SH-SY5Y (cell line): Measurements from ENCODE around the gene GPX4.

Experiments used
- GATA2 ChIP-seq: IDR thresholded peaks from 2 replicates; pipeline ENCODE4 v1.6.1; 2011; ENCODE audit warnings: mild to moderate bottlenecking, low read depth, low read length
- GATA3 ChIP-seq: IDR thresholded peaks from 2 replicates; pipeline ENCODE4 v1.6.1; 2011; ENCODE audit warnings: low read depth, mild to moderate bottlenecking, low read length, moderate library complexity

GPX4 gene

GRCh38 chr19:1064661-1065605 lies 38.9 kb upstream of the GPX4 start:
- TF ChIP-seq GATA2 (no peak), GATA3 (no peak)

GRCh38 chr19:1065606-1066109 lies 38.1 kb upstream of the GPX4 start:
- no peak for TF ChIP-seq GATA3
- no peak for TF ChIP-seq GATA2

GRCh38 chr19:1066251-1066747 lies 37.5 kb upstream of the GPX4 start:
- no peak for TF ChIP-seq GATA3
- TF ChIP-seq GATA2, result no peak

DNA sequence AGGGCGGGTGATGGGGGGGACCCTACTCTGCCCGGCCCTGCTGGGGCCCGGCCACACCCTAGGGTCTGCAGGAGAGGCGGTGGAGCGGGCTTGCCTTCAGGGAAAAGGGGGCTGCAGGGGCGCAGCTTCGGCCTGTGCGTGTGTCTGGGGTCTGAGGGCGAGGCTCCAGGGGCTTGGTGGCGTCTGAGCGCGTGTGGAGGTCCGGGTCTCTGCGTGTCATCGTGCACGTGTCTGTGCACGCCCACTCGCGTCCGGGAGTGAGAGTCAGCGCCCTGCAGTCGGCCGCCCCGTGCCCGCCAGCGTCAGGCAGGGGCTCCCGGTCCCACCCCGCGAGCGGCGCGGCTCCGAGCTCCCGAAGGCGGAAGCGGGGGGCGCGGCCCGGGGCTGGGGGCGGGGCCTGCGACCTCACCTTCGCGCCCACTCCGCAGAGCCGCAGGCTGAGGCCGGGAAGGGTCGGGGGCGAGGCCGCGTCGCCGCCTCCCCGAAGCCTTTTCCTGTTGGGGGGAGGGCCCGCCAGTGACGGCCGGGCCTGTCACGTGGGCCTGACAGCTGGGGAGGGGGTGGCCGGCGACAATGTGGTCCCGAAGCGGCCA lies 37.0 kb upstream of the GPX4 start, which contains the start of gene ARHGAP45:
Gene ARHGAP45, plus strand, starts transcription at position 420 of the 593 bp plus-strand sequence. CDS start 239 bp downstream, outside the sequence.
- TF ChIP-seq GATA3 (no peak), GATA2 (no peak)

DNA sequence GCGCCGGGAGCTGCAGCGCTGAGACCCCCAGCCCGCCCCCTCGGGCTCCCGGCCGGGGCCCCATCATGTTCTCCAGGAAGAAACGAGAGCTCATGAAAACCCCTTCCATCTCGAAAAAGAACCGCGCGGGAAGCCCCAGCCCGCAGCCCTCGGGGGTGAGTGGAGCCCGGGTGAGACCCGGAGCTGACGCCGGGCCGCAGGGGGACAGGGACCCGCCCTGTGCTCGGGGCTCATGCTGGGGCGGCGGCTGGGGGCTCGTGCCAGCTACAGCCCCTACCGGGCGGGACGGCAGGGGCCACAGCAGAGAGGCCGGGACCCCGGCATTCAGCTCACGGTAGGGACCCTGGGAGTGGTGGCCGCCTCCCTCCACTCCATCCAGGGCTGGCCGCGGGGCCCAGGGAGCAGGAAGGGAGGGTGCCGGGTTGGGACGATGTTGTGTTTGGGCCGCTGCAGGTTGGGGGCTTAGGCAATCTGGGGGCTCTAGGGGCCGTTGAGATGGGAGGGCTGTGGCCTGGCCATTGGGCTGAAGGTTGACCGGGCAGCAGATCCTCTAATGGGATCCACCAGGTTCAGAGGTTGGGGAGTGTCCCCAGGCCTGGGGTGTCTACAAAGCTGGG lies 36.3 kb upstream of the GPX4 start:
- TF ChIP-seq GATA3 (no peak), GATA2 (no peak)

GRCh38 chr19:1068009-1069001 lies 35.5 kb upstream of the GPX4 start:
- no peak for TF ChIP-seq GATA2
- no peak for TF ChIP-seq GATA3

- no peak for TF ChIP-seq GATA2
- TF ChIP-seq GATA3, result no peak
These were observed 34.6 kb upstream of the GPX4 start for GRCh38 chr19:1069009-1069779.

DNA sequence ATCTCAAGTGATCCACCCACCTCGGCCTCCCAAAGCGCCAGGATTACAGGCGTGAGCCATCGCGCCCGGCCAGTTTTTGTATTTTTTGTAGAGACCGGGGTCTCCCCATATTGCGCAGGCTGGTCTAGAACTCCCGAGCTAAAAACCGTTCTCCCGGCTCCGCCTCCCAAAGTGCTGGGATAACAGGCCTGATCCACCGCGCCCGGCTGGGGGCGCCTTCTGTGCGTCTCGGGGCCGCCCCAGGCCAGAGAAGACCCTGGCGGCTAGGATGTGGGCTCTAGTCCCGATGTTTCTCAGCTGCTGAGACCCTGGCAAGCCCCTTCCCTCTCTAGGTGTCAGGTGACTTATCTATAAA lies 33.2 kb upstream of the GPX4 start:
- no peak for TF ChIP-seq GATA3
- no peak for TF ChIP-seq GATA2

DNA sequence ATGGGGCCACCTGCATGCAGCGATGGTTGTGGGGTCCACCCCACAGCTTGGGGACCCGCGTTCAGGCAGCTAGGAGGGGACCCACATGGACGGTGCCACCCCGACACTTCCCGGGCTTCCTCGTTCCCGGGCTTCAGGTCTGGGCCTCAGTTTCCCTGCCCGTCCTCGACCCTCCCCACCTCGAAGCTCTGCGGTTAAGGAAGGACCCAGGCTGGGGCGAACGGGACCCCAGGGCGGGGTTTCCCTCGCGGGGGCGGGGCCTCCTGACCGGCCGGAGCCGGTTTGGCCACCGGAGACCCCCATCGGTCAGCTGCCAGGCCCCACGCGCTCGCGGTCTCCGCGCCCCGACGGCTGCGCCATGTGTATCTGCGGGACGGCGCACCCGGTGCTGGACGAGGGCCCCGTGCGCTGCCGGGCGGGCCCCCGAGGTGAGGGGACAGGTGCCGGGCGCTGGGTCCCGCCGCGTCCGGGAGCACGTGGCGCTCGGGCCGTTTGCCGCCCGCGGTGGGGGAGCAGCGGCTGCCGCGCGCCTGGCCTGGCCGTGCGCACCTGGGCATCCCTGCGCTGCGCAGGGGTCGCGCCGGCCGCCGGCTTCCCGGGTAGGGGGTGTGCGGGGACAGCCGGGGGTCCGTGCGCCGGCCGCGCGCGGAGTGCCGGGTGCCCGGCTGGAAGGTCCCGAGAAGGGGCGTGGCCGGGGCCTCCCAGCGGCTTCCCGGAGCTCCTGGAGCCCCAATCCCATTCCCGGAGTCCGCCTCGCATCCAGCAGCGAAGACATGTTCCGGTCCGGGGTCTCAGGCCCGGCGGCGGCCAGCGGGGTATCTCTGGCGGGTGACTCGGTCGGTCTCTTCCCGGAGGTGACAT lies 32.6 kb upstream of the GPX4 start:
- TF ChIP-seq GATA3 (no peak), GATA2 (no peak)

DNA sequence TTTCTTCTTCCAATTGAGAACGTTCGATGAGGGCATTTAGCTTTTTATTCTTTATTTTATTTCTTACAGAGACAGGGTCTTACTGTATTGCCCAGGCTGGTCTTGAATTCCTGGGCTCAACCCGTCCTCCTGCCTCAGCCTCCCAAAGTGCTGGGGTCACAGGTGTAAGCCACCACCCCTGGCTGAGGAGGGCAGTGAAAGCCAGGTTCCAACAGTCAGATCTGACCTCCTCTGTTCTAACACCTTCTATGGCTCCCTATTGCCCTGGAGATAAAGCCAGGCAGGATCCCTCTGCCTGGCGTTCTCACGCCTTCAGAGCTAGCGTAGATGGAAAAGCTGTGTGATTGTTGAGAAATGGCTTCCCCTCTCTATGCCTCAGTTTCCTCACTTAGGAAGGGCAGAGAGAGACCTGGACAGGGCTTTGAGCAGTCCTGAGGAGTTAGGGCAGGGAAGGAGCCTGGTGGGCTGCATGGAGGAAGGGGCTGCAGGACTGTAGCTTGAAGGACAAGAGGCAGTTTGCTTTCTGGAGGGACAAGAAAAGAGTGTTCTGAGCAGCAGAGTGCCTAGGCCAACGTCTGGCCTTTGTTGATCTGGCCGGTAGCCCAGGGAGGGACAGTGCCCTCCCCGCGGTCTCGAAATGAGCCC lies 31.3 kb upstream of the GPX4 start:
- TF ChIP-seq GATA2, result no peak
- TF ChIP-seq GATA3, result no peak

- TF ChIP-seq GATA3 (no peak), GATA2 (no peak)
These were observed 30.5 kb upstream of the GPX4 start for GRCh38 chr19:1073063-1073955.
